ENCODE measurements around the gene APH1A.
"Not testable (repeated sequence)": the region's sequence is repeated elsewhere in the genome, so short reads cannot be mapped to it uniquely, and the experiment has no call there.

Gene APH1A

DNA sequence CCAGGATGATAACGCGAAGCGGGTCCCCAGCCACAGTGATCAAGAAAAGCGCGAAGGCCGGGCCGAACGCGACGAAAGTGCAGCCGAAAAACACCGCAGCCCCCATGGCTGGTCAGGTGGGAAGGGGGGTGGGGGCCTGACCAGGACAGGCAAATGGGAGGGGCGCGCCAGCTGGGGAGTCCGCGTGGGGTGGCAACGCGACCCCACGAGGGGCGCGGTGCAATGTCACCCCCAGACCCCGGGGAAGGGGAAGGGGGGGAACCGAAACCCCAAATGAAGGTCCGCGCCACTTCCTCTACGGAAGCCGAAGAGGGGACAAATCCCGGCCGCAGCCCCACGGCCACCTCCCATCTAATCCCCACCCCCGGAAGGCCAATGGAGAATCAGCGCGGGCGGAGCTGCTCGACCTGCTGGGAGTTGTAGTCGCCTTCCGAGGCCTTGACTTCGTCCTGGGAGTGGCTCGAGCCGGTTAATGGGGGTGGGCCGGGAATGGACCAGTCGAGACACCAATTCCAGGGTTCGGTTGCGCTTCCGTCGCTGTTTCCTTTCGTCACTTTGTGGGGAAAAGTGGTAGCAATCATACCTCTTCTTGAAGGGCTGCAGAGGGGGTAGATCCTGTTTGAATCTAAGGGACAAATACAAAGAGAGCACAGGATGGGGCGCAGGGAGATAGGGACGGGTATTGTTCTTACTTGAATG, at the start of gene APH1A:
TSS of gene APH1A (minus strand) at position 312 of the 699 bp plus-strand sequence. CDS start at position 106, 206 bp downstream.
- ChIA-PET CTCF (interaction anchor here (1.0 to 8.2 kb wide), 3 partner anchors 10 to 268 kb away, joined by 3 to 93 read pairs (median 38); partner anchors contain the start of gene CA14), POLR2A (interaction anchor here (0.6 to 0.7 kb wide), 2 partner anchors 13 to 85 kb away, joined by 3 to 5 read pairs; no protein-coding TSS in a partner anchor)

DNA sequence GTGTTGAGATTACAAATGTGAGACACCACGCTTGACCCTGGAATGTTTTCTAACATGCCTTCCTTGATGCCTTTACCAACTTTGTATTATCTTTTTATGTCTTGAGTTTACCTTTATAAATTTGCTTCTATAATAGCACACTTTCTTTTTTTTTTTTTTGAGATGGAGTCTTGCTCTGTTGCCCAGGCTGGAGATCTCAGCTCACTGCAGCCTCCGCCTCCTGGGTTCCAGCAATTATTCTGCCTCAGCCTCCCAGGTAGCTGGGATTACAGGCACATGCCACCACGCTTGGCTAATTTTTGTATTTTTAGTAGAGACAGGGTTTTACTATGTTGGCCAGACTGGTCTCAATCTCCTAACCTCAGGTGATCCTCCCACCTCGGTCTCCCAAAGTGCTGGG, 45.9 kb upstream of the APH1A start:
- CTCF ChIA-PET: not testable (repeated sequence)

More for the DNA sequence above, at the start of gene APH1A:
- DNase-seq (ENCODE audit: extremely low spot score): peak; percentile 97
- TF ChIP-seq, protein P1, sequence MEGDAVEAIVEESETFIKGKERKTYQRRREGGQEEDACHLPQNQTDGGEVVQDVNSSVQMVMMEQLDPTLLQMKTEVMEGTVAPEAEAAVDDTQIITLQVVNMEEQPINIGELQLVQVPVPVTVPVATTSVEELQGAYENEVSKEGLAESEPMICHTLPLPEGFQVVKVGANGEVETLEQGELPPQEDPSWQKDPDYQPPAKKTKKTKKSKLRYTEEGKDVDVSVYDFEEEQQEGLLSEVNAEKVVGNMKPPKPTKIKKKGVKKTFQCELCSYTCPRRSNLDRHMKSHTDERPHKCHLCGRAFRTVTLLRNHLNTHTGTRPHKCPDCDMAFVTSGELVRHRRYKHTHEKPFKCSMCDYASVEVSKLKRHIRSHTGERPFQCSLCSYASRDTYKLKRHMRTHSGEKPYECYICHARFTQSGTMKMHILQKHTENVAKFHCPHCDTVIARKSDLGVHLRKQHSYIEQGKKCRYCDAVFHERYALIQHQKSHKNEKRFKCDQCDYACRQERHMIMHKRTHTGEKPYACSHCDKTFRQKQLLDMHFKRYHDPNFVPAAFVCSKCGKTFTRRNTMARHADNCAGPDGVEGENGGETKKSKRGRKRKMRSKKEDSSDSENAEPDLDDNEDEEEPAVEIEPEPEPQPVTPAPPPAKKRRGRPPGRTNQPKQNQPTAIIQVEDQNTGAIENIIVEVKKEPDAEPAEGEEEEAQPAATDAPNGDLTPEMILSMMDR (IDR thresholded peaks at IDR 0.05; ENCODE audit: control extremely low read depth, extremely low read depth, low read depth, missing control alignments): no peak

DNA sequence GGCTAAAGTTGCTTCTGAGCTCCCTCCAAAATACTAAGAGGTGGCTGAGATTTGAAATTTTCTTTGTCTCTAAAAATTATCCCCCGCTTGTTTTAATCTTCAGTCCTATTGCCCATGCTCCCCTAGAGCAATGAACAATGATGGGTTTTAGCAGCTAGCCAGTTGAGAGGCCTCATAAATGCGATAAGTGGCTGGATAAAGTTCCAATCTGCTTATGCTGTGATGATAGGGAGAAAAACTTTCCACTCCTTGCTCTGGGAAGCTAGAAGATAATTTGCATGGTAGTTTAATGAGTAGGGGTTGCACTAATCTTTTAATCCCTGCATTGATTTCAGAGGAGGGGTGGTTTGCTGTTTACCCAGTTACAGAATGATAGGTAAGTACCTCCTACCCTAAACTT, 42.9 kb upstream of the APH1A start:
- ChIA-PET POLR2A (interaction anchor here (0.6 kb wide), 1 partner anchor 16 kb away, joined by 5 read pairs; no protein-coding TSS in a partner anchor), CTCF (no interaction called here)
- TF ChIP-seq, protein P1 (IDR thresholded peaks at IDR 0.05; ENCODE audit: control extremely low read depth, extremely low read depth, low read depth, missing control alignments): no peak

More for the DNA sequence above, 45.9 kb upstream of the APH1A start:
- DNase-seq (ENCODE audit: extremely low spot score); POLR2A ChIA-PET: not testable (repeated sequence)

DNA sequence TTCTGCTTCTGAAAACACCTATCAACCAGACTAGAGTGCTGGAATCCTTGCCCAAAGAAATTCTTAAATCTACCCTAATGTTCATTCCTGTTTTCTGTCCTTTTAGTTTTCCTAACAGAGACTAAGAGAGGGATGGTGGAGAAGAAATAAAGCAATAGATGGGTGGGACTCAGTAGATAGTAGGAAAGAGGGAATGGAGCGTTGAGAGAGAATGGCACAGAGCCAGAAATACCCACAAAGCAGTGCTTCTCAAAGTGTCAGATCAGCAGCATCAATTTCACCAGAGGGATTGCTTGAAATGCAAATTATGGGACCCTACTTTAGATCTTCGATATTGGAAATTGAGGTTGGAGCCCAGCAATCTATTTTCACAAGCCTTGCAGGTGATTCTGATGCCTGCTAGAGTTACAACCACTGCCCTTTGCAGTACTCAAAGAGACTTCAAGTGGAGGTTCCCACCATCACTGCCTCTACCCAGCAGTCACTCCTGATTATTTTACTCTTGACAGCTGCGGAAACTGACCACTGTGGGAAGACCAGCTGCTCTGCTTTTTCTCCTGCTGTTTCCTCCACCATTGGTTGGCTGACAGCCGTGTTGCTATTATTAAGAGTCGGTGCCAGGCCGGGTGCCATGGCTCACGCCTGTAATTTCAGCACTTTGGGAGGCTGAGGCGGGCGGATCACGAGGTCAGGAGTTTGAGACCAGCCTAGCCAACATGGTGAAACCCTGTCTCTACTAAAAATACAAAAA, 41.1 kb upstream of the APH1A start:
- ChIA-PET CTCF (no interaction called here), POLR2A (interaction anchor here (0.6 kb wide), 1 partner anchor 308 kb away, joined by 5 read pairs; no protein-coding TSS in a partner anchor)
- TF ChIP-seq, protein P1 (IDR thresholded peaks at IDR 0.05; ENCODE audit: control extremely low read depth, extremely low read depth, low read depth, missing control alignments): no peak
- no peak for DNase-seq (ENCODE audit: extremely low spot score)

More for the DNA sequence above, 42.9 kb upstream of the APH1A start:
- DNase-seq (ENCODE audit: extremely low spot score): no peak

DNA sequence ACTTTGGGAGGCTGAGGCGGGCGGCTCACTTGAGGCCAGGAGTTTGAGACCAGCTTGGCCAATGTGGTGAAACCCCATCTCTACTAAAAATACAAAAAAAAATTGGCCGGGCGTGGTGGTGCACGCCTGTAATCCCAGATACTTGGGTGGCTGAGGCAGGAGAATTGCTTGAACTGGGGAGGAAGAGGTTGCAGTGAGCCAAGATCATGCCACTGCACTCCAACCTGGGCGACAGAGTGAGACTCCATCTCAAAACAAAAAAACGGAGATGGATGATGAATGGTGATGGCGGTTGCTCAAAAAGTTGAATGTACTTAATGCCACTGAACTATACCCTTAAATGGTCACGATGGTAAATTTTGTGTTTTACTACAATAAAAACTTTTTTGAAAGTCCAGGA, 39.8 kb upstream of the APH1A start:
- CTCF ChIA-PET: not testable (repeated sequence)

DNA sequence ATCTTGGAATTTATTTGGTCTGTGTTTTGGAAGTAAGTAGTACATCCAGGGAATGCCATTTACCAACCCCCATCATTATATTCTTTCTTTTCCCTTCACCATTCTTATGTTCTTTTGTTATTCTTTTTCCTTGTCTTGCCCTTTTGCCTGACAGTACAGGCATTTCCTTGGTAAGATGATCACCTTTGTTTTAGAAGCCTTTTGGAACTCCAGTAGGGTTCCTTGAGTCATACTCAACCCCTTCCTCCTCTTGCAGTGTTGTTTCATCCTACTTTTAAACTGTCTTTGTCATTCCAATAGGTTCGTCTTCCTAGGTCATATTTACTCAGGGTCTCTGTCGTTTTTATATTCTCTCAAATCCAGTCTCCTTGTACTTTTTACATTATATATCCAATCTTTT, 34.1 kb upstream of the APH1A start:
- ChIA-PET POLR2A (no interaction called here), CTCF (interaction anchor here (1.7 to 1.8 kb wide), 2 partner anchors 24 to 47 kb away, joined by 5 to 8 read pairs; no protein-coding TSS in a partner anchor)
- no peak for DNase-seq (ENCODE audit: extremely low spot score)
- TF ChIP-seq, protein P1 (IDR thresholded peaks at IDR 0.05; ENCODE audit: control extremely low read depth, extremely low read depth, low read depth, missing control alignments): no peak

More for the DNA sequence above, 39.8 kb upstream of the APH1A start:
- DNase-seq (ENCODE audit: extremely low spot score); POLR2A ChIA-PET: not testable (repeated sequence)

DNA sequence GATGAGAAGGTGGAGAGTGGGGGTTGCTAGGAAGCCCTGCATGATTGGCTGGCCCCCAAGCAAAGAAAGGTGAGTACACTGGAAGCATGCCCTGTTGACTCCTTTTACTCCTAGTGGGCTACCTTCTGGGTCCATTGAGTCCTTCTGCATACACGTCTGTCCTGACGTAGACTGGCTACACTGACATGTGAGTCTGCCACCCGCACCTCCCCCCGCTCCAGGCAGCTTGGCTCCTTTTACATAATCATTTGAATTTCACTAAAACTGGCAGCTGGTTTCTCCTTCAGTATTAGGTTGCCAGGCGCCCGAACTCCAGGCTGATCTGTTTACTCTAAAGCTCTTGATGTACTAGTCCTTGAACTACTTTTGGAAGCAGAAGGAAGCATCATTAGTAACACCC, 33.5 kb upstream of the APH1A start:
- CTCF ChIA-PET: interaction anchor here (1.7 to 1.8 kb wide), 2 partner anchors 23 to 46 kb away, joined by 5 to 8 read pairs; no protein-coding TSS in a partner anchor
- TF ChIP-seq, protein P1 (IDR thresholded peaks at IDR 0.05; ENCODE audit: control extremely low read depth, extremely low read depth, low read depth, missing control alignments): no peak
- no peak for DNase-seq (ENCODE audit: extremely low spot score)
- POLR2A ChIA-PET: no interaction called here

All from GM10248 (cell line).